ENCODE measurements around the gene C7orf33. TPM values are rescaled to one million over a fixed set of nuclear protein-coding genes. Genes with fewer than 3 reads are reported as not detected.
A peak's percentile ranks its signal among the peaks of the same experiment; 100 is the strongest.

The C7orf33 gene
- total RNA-seq, 1 donor from 2014 or later = not detected

GRCh38 chr7:148598351-148598750 is 7.8 kb downstream of the C7orf33 start:
- Mint-ChIP-seq H3K4me3 (ENCODE audit: unreplicated experiment) (no peak overlapping the region), H3K27me3 (ENCODE audit: unreplicated experiment) (no peaks in the 10 kb centered on the region), H3K27ac (ENCODE audit: unreplicated experiment) (no peak overlapping the region), H3K4me1 (ENCODE audit: unreplicated experiment) (no peaks in the 10 kb centered on the region), H3K36me3 (ENCODE audit: low read depth, unreplicated experiment) (no peaks in the 10 kb centered on the region), H3K9me3 (ENCODE audit: unreplicated experiment) (no peaks in the 10 kb centered on the region)
- TF ChIP-seq, protein P1, sequence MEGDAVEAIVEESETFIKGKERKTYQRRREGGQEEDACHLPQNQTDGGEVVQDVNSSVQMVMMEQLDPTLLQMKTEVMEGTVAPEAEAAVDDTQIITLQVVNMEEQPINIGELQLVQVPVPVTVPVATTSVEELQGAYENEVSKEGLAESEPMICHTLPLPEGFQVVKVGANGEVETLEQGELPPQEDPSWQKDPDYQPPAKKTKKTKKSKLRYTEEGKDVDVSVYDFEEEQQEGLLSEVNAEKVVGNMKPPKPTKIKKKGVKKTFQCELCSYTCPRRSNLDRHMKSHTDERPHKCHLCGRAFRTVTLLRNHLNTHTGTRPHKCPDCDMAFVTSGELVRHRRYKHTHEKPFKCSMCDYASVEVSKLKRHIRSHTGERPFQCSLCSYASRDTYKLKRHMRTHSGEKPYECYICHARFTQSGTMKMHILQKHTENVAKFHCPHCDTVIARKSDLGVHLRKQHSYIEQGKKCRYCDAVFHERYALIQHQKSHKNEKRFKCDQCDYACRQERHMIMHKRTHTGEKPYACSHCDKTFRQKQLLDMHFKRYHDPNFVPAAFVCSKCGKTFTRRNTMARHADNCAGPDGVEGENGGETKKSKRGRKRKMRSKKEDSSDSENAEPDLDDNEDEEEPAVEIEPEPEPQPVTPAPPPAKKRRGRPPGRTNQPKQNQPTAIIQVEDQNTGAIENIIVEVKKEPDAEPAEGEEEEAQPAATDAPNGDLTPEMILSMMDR (IDR thresholded peaks at IDR 0.05; ENCODE audit: unreplicated experiment) = no peak
- no peak for DNase-seq (ENCODE audit: low spot score)

- H3K27ac Mint-ChIP-seq (ENCODE audit: unreplicated experiment) = no peak overlapping the region
- peaks cover 1% of the 10 kb centered on the region for H3K27me3 Mint-ChIP-seq (ENCODE audit: unreplicated experiment)
- no peak for DNase-seq (ENCODE audit: low spot score)
- TF ChIP-seq, protein P1 (IDR thresholded peaks at IDR 0.05; ENCODE audit: unreplicated experiment) = no peak
- H3K4me3 Mint-ChIP-seq (ENCODE audit: unreplicated experiment) = no peak overlapping the region
- no peaks in the 10 kb centered on the region for H3K36me3 Mint-ChIP-seq (ENCODE audit: low read depth, unreplicated experiment)
- H3K4me1 Mint-ChIP-seq (ENCODE audit: unreplicated experiment) = peaks cover 11% of the 10 kb centered on the region
- no peaks in the 10 kb centered on the region for H3K9me3 Mint-ChIP-seq (ENCODE audit: unreplicated experiment)
Measured at GRCh38 chr7:148605350-148605749, 14.8 kb downstream of the C7orf33 start.

- Mint-ChIP-seq H3K9me3 (ENCODE audit: unreplicated experiment) (no peaks in the 10 kb centered on the region), H3K4me1 (ENCODE audit: unreplicated experiment) (peaks cover 11% of the 10 kb centered on the region), H3K27ac (ENCODE audit: unreplicated experiment) (peak overlapping the region; percentile 73), H3K4me3 (ENCODE audit: unreplicated experiment) (no peak overlapping the region), H3K36me3 (ENCODE audit: low read depth, unreplicated experiment) (no peaks in the 10 kb centered on the region), H3K27me3 (ENCODE audit: unreplicated experiment) (peaks cover 3% of the 10 kb centered on the region)
- DNase-seq (ENCODE audit: low spot score) = no peak
- TF ChIP-seq, protein P1 (IDR thresholded peaks at IDR 0.05; ENCODE audit: unreplicated experiment) = no peak
Measured at GRCh38 chr7:148607151-148607661, 16.6 kb downstream of the C7orf33 start.

GRCh38 chr7:148609045-148609725 is 18.6 kb downstream of the C7orf33 start:
- Mint-ChIP-seq H3K4me3 (ENCODE audit: unreplicated experiment) (no peak overlapping the region), H3K9me3 (ENCODE audit: unreplicated experiment) (no peaks in the 10 kb centered on the region), H3K27me3 (ENCODE audit: unreplicated experiment) (peaks cover 3% of the 10 kb centered on the region), H3K4me1 (ENCODE audit: unreplicated experiment) (peaks cover 11% of the 10 kb centered on the region), H3K36me3 (ENCODE audit: low read depth, unreplicated experiment) (no peaks in the 10 kb centered on the region), H3K27ac (ENCODE audit: unreplicated experiment) (no peak overlapping the region)
- TF ChIP-seq, protein P1 (IDR thresholded peaks at IDR 0.05; ENCODE audit: unreplicated experiment) = no peak
- DNase-seq (ENCODE audit: low spot score) = no peak

DNA sequence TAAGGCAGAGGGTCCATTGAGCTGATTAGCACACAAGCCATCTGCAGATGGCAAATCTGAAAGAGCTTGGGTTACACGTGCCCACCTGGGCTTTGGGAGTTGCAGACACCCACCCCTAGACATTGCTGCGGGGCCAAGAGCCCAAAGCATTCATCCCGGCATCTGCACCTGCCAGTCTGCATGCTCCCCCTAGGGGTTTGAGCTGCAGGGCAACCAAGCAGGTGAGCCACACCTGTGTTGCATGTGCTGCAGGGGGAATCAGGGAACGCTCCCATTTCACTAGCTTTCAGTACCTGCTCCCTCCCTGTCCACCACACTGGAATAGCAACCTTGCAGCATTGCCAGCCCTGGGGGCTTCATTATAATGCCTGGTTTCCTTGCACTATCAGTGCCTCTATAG is 21.1 kb downstream of the C7orf33 start:
- TF ChIP-seq, protein P1 (IDR thresholded peaks at IDR 0.05; ENCODE audit: unreplicated experiment) = no peak
- Mint-ChIP-seq H3K9me3 (ENCODE audit: unreplicated experiment) (no peaks in the 10 kb centered on the region), H3K27ac (ENCODE audit: unreplicated experiment) (no peak overlapping the region), H3K4me3 (ENCODE audit: unreplicated experiment) (no peak overlapping the region), H3K4me1 (ENCODE audit: unreplicated experiment) (peaks cover 11% of the 10 kb centered on the region), H3K36me3 (ENCODE audit: low read depth, unreplicated experiment) (no peaks in the 10 kb centered on the region), H3K27me3 (ENCODE audit: unreplicated experiment) (peaks cover 3% of the 10 kb centered on the region)
- no peak for DNase-seq (ENCODE audit: low spot score)
